NCI-H1092 treated with DMSO at 0.1 percent for 48 hours (cell line): Measurements from ENCODE around the gene PRRX2.

Experiments used
- DNase-seq: peaks from one replicate; lab custom pipeline; 2025; lab: John Stamatoyannopoulos, UW

PRRX2 gene

DNA sequence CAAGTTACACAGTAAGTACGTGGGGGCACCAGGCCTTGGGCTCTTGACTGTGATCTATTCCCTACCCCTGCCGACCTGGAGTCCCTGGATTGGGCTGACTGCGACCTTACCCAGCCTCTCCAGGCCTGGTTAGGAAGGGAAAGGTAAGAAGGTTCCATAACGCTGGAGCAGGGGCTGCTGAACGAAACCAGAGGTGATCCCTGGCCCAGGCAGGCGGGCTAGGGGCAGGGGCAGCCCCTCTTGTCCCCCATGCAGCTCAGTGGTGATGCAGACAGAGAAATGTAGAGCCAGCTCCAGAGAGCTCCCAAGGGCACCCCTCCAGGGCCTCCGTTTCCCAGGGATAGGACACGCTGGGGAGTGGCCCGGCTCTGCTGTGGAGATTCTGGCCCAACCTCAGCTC is 14.1 kb downstream of the PRRX2 start:
- no peak for DNase-seq

- DNase-seq = no peak
Measured at GRCh38 chr9:129681924-129682323, 16.5 kb downstream of the PRRX2 start.

DNA sequence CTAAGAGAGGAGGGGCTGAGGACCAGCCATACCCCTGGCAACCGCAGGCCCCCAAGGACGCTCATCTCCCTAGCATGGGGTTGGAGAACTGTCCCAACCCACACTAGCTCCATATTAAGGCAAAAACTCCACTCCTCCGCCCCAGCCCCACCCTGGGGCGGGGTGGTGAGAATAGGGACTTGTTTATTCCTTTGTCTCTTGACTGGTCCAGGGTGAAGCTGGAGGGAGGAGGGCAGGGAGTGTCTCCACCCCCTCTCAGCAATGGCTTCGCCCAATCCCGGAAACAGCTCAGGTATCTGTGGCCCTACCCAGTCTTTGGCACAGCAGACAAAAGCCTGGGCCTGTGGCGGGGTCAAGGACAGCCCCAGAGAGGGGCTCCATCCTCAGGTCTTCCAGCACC is 16.9 kb downstream of the PRRX2 start:
- no peak for DNase-seq

DNA sequence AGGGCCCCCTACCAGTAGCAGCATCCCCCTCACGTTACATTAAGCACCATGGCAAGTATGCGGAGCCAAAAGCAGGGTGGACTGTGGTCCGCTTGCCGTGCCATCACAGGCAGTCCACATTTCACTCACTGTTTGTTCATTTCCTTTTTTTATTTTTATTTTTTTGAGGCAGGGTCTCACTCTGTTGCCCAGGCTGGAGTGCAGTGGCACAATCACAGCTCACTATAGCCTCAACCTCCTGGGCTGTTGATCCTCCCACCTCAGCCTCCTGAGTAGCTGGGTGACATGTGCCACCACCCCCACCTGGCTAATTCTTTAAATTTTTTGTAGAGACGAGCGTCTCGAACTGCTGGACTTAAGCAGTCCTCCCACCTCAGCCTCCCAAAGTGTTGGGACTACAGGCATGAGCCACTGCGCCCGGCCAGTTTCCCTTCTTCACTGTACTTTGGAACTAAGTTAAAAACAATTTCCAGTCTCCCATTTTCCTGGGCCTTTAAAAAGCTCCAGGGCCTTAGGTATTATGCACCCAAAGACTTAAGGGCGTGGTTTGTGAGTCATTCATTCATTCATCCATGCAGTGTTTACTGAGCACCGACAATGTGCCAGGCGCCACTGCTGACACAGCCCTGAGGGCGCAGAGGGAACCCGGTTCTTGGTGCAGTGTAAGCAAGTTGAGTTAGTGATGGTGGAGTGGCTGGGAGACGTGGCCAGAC is 19.9 kb downstream of the PRRX2 start:
- DNase-seq = no peak

- DNase-seq = no peak
Measured at GRCh38 chr9:129685933-129686259, 20.4 kb downstream of the PRRX2 start.

- DNase-seq = no peak
Measured at GRCh38 chr9:129686736-129687135, 21.3 kb downstream of the PRRX2 start.

GRCh38 chr9:129687391-129687790 is 21.9 kb downstream of the PRRX2 start:
- DNase-seq = no peak

- no peak for DNase-seq
Measured at GRCh38 chr9:129688285-129689043, 23.0 kb downstream of the PRRX2 start.

DNA sequence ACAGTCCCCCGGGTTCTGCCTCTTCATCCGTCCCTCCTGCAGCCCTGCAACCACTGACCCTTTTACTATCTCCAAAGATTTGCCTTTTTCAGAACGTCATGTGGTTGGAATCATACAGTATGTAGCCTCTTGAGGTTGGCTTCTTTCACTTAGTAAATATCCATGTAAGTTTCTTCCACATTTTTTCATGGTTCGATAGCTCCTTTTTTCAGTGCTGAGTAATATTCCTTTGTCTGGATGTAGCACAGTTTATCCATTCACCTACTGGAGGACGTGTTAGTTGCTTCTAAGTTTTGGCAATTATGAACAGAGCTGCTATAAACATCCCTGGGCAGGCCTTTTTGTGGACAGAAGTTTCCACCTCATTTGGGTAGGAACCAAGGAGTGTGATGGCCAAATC is 27.1 kb downstream of the PRRX2 start:
- no peak for DNase-seq

- DNase-seq = no peak
Measured at GRCh38 chr9:129693741-129694140, 28.3 kb downstream of the PRRX2 start.

DNA sequence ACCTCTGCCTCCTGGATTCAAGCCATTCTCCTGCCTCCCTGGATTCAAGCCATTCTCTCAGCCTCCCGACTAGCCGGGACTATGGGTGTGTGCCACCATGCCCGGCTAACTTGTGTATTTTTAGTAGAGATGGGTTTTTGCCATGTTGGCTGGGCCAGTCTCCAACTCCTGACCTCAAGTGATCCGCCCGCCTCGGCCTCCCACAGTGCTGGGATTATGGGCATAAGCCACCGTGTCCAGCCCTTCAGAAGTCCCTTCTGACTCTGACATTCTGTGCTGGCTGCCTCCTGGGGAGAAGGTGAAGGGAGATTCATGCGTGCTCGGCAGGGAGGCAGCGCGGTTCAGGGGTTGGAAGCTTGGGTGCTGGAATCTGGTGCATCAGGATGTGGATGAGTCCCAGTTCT is 28.8 kb downstream of the PRRX2 start:
- no peak for DNase-seq

- DNase-seq = no peak
Measured at GRCh38 chr9:129695870-129696269, 30.4 kb downstream of the PRRX2 start.

DNA sequence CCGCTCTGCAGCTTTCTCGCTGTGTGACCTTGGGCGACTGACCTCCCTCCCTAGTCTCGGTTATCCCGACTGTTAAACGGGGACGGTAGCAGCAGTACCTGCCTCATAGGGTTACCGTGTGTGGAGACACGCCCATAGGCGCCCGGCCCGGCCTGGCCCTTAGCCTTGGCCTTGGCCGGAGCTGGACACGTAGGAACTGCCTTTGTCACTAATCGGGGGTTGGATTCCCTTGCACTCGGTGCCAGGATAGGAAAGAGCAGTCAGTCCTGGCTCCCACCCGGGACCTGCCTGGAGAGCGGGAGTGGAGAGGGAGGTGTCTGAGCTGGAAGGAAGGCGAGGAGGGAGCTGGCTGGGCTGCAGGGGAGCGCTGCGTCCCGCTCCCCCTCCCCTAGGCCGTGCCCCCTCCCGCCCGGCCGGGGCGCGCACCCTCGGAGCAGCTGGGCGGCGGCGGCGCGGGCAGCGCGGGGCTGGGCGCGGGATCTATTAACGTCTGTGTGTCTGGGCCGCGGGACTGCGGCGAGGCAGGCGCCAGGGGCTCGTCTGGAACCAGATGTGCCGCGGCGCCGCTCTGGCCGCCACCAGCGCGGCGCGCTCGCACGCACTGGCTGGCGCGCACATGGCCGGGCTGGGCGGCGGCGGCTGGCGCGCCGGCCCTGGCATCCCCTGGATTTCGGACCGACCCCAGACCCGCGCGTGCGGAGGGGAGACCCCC is 31.7 kb downstream of the PRRX2 start:
- no peak for DNase-seq

GRCh38 chr9:129697656-129698253 is 32.3 kb downstream of the PRRX2 start:
- no peak for DNase-seq

DNA sequence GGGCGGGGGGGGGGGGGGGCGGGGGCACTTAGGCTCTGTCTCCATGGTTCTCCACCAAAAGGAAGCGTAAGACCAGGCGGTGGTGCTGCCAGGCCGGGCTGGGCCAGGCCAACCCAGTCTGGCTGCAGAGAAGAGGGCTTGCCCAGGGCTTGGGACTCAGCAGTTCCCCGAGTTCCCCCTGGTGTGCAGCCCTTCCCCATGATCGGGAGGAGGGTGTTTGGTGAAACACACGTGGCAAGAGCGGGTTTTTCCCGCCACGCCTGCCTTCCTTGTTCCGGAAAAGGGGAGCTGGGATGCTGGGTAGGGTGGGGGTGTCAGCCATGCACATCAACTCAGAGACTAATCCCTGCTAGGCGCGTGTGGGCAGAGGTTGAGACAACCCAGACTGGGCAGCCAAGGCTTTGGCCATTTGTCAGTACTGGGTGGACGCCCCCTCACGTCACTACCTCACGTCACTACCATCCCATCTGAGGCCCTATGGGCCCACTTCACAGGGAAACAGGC is 32.9 kb downstream of the PRRX2 start:
- DNase-seq = no peak

DNA sequence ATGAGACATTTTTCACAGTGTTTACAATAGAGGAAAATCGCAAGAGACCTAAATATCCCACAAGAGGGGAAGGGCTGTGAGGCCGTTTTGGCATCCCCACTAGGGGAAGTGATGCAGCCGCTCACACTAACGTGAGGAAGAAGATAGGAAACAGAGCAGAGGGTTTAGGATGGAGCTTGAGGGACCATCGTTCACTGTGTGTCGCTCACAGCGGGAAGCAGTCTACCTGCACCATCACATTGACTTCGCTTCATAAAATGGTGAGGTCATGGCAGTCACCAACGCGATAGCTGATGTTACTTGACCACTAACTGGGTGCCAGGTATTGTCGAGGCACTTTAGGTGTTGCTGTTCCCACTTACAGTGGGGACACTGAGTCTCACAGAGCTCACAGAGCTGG is 35.6 kb downstream of the PRRX2 start:
- DNase-seq = no peak

DNA sequence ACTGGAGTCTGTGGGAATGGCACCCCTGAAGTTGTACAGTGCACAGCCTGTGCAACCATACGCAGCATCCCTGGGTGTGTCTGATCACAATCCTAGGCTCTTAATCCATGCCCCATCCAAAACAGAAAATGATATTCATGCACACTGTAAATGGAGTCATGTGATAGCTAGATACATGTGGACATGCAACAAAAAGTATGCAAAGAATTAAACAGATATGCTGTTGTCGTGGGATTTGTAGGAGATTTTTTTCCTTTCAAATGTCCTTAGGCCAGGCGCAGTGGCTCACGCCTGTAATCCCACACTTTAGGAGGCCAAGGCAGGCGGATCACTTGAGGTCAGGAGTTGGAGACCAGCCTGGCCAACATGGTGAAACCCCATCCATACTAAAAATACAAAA is 36.1 kb downstream of the PRRX2 start:
- no peak for DNase-seq

DNA sequence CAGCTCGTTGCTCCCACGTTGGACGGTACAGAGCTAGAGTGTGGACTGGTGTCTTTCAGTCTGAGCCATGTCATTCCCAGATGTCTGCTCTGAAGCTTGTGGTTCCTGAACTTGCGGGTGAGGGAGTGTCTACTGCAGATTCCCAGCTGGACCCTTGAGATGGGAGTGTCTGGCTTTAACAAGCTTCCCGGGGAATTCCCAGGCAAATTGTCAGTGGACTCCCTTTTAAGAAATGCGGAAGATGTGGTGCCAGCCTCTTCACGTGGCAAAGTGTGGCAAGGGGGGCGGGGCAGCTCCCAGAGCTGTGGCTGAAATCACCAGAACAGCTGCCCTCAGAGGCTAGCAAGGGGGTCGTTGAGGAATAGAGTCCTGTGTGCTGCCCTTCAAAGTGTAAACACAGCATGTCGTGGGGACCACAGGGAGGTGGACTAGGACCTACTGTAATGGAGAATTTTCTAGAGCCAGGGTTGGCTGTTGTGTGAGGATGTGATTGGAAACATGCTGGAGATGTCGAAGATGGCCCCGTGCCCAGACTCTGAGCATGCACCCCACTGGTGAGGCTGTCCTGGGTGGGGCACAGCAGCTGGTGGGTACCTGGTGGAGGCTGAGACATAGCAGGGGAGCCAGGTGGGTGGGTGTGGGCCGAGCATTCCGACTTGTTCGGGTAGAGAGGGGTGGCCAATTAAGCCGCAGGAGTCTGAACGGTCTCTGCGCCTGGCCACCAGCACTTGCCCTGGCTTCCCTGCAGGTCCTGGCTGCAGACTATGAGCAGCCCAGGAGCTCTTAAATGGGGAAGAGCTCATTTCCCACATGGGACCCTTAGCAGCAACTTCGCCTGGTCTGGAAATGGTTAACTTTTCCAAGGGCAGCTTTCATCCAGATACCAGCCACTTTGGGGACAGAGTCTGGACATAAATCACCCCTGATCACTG is 37.4 kb downstream of the PRRX2 start:
- DNase-seq = no peak

GRCh38 chr9:129703667-129704355 is 38.4 kb downstream of the PRRX2 start:
- DNase-seq = no peak

DNA sequence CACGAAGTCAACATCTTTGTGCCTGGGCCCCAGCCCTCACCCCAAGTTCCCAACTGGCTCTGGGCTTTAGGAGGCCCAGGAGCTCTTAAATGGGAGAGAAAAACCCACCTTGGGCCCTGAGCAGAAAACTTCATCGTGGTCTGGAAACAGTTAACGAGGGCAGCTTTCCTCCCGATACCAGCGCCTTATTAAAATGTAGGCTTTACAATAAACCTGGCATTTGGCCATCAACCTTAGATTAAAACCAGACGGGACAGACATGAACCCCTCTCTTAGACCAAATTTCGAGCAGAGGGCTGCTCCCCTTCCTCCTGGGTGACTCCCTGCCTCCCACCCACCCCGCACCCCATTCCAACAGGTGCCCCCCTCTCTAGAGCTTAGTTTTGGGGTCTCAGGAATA is 39.4 kb downstream of the PRRX2 start:
- no peak for DNase-seq

- no peak for DNase-seq
Measured at GRCh38 chr9:129708793-129709192, 43.3 kb downstream of the PRRX2 start.
